Cardiac septum (tissue), 1 donor: ENCODE results near the gene PSMD9. TPM values are rescaled to one million over a fixed set of nuclear protein-coding genes. Genes with fewer than 3 reads are reported as not detected.
"Not testable (repeated sequence)": the region's sequence is repeated elsewhere in the genome, so short reads cannot be mapped to it uniquely, and the experiment has no call there.

Experiments
- DNase-seq: peaks from one replicate; pipeline ENCODE4 v3.0.0-alpha.2; 2020; ENCODE audit warnings: low spot score
- intact Hi-C: fragments of 100-400 bp; cut with DNase I; formaldehyde crosslinking; loops from one replicate; pipeline ENCODE4 v1.14.0; 2022
- total RNA-seq: library from RNA; stranded (reverse); fragmentation: NEBNext Ultra II Directional; extraction: Animal tissue kit (Norgen Biotek cat#: 25700); gene quantifications from one replicate; pipeline ENCODE4 v1.2.1, GENCODE V29; 2021
- donor health status: DM: no; HTN: no; CAD: no.

PSMD9 gene
- total RNA-seq, 1 donor from 2014 or later, result 31.2 TPM

DNA sequence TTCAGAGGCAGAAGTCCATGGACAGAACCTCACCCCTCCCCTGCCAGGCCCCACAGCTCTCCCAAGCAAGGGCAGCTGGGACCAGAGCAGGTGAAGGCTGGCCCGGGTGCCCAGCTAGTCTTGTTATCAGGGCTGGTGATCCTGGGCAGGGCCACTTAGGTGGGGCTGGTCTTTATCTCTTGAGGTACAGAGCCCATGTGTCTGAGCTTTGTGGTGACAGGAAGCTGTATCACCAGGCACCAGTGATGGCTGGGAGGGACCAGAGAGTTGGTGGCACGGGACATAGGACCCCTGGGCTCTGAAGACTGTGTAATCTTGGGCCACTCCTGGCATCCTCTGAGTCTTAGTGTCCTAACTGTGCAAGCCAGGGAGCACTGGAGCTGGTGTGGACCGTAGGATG is 17.1 kb upstream of the PSMD9 start:
- DNase-seq, result no peak
- intact Hi-C loops, result no loop called here

GRCh38 chr12:121872546-121873215 is 15.9 kb upstream of the PSMD9 start:
- intact Hi-C loops, result no loop called here
- DNase-seq, result no peak

- intact Hi-C loops, result no loop called here
- no peak for DNase-seq
These were observed 15.4 kb upstream of the PSMD9 start for GRCh38 chr12:121873216-121873569.

- no peak for DNase-seq
- intact Hi-C loops, result no loop called here
These were observed 14.5 kb upstream of the PSMD9 start for GRCh38 chr12:121874071-121874470.

GRCh38 chr12:121875582-121875981 is 13.0 kb upstream of the PSMD9 start:
- intact Hi-C loops, result no loop called here
- no peak for DNase-seq

GRCh38 chr12:121876080-121876447 is 12.5 kb upstream of the PSMD9 start:
- intact Hi-C loops, DNase-seq: not testable (repeated sequence)

GRCh38 chr12:121883315-121883660 is 5.3 kb upstream of the PSMD9 start:
- intact Hi-C loops, result no loop called here
- no peak for DNase-seq

DNA sequence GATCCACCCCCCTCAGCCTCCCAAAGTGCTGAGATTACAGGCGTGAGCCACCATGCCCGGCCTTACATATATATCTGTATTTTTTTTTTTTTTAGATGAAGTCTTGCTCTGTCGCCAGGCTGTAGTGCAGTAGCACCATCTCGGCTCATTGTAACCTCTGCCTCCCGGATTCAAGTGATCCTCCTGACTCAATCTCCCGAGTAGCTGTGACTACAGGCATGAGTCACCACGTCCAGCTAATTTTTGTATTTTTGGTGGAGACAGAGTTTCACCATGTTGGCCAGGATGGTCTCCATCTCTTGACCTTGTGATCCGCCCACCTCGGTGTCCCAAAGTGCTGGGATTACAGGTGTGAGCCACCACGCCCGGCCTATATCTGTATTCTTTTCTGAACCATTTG is 3.5 kb upstream of the PSMD9 start:
- intact Hi-C loops, result loop anchor here (5.0 kb wide), 1 partner anchor 188 kb away; no protein-coding TSS in a partner anchor
- DNase-seq, result not testable (repeated sequence)

- intact Hi-C loops, result loop anchor here (1.0 to 5.0 kb wide), 4 partner anchors 49 to 191 kb away; no protein-coding TSS in a partner anchor
- DNase-seq, result no peak
These were observed 510 bp upstream of the PSMD9 start for GRCh38 chr12:121888083-121888477.

DNA sequence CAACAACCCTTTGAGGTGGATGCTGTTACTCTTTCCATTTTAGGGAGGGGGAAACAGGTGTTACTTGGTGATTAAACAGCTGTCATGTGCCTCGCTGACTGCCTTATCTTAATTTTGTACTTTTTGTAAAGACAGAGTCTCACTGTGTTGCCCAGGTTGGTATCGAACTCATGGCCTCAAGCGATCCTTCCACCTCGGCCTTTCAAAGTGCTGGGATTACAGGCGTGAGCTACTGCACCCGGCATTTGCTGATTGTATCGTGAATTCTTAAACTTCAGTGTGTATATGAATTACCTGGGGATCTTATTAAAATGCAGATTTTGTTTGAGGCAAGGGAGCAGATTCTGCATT is 659 bp downstream of the PSMD9 start:
- intact Hi-C loops, result loop anchor here (2.0 to 5.0 kb wide), 3 partner anchors 50 to 192 kb away; no protein-coding TSS in a partner anchor
- no peak for DNase-seq

- intact Hi-C loops, result loop anchor here (2.0 to 5.0 kb wide), 3 partner anchors 51 to 192 kb away; no protein-coding TSS in a partner anchor
These were observed 1.1 kb downstream of the PSMD9 start for GRCh38 chr12:121889661-121890060.

GRCh38 chr12:121892673-121893561 is 4.3 kb downstream of the PSMD9 start:
- intact Hi-C loops, result no loop called here
- no peak for DNase-seq

More at GRCh38 chr12:121889661-121890060, 1.1 kb downstream of the PSMD9 start:
- not testable (repeated sequence) for DNase-seq

GRCh38 chr12:121893961-121894460 is 5.4 kb downstream of the PSMD9 start:
- intact Hi-C loops, result no loop called here
- DNase-seq, result no peak

- no peak for DNase-seq
- intact Hi-C loops, result no loop called here
These were observed 6.0 kb downstream of the PSMD9 start for GRCh38 chr12:121894633-121895032.

- intact Hi-C loops, result no loop called here
- no peak for DNase-seq
These were observed 9.7 kb downstream of the PSMD9 start for GRCh38 chr12:121898287-121898686.

DNA sequence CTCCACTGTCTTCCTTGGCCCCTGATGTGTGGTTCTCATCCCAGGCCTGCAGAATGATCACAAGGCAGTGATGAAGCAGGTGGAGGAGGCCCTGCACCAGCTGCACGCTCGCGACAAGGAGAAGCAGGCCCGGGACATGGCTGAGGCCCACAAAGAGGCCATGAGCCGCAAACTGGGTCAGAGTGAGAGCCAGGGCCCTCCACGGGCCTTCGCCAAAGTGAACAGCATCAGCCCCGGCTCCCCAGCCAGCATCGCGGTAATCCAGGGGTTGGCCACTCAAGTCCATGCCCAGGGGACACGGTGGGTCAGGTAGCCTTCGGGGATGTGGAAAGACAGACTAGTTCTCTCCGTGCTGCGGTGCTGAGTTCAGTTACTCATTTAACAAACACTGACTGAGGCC is 11.0 kb downstream of the PSMD9 start:
- DNase-seq, result no peak
- intact Hi-C loops, result no loop called here

DNA sequence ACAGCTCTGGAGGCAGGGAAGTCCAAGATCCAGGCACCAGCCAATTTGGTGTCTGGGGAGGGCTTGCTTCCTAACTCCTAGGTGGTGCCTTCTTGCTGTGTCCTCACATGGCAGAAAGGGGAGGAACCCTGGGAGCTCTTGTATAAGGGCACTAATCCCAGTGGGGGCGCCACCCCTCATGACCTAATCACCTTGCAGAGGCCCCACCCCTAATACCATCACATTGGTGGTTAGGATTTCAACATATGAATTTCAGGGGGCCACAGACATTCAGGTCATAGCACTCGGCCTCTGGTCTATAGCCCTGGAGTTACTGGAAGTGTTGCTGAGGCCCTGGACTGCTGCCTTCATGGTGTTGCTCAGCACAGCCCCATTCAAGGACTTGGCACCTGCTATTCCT is 14.6 kb downstream of the PSMD9 start:
- intact Hi-C loops, result no loop called here
- no peak for DNase-seq

DNA sequence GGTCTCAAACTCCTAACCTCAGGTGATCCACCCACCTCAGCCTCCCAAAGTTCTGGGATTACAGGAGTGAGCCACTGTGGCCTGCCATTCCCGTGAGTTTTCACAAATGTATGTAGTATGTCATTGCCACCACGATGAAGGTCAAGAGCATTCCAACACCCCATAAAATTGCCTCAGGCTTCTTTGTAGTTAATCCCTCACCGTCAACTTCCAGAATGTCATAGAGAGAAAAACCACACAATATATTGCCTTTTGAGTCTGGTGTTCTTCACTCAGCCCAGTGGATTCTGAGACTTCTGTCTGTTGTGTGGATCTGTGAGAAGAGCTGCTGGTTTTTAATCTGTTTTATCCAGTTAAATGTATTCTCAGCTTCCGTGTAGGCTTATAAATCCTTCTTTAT is 17.2 kb downstream of the PSMD9 start:
- DNase-seq, result no peak
- intact Hi-C loops, result no loop called here

DNA sequence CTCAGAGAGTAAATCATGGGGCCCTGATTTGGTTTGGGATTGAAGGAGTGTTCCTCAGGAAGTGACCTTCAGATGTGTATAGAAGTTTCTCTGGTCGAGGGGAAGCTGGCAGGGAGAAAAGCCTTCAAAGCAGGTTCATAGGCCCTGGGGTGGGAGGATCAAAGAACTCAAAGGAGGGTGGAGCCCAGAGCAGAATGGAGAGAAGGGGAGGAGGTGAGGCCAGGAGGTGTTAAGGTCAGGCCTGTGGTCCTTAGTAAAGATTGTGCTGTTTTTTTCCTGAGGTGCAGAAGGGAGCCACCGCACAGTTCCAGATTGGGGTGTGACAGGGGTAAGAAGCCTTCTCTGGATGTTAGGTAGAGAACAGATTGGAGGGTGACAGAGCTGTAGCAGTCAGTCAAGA is 20.1 kb downstream of the PSMD9 start:
- no peak for DNase-seq
- intact Hi-C loops, result no loop called here

DNA sequence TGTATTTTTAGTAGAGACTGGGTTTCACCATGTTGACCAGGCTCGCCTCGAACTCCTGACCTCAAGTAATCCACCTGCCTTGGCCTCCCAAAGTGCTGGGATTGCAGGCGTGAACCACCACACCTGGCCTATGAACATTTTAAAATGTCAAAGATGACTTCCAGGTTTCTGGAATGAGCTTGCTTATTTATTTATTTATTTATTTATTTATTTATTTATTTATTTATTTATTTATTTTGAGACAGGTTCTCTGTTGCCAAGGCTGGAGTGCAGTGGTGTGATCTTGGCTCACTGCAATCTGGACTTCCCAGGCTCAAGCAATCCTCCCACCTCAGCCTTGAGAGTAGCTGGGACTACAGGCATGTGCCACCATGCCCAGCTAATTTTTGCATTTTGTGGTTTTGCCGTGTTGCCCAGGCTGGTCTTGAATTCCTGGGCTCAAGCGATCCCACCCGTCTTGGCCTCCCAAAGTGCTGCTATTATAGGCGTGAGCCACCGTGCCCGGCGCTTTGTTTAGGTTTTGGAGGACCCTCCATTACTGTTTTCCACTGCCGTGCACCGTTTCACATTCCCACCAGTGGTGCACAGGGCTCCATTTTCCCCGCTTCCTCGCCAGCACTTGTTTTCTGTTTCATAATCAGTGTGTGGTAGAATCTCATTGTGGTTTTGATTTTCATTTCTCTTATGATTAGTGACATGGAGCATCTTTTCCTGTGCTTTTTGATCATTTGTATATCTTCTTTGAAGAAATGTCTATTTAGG is 23.4 kb downstream of the PSMD9 start:
- DNase-seq, result no peak
- intact Hi-C loops, result no loop called here
